ENCODE data around the gene HSPB1. TPM values are rescaled to one million over a fixed set of nuclear protein-coding genes. Genes with fewer than 3 reads are reported as not detected.

HSPB1 gene
- total and polyA plus RNA-seq, 2 experiments from 2014 or later: 186 to 1,525 TPM

GRCh38 chr7:76329479-76329878 lies 27.0 kb downstream of the HSPB1 start:
- H3K9me3 ChIP-seq (ENCODE audit: low read depth): no peaks in the 10 kb centered on the region
- H3K79me2 ChIP-seq: peaks cover 100% of the 10 kb centered on the region
- H4K20me1 ChIP-seq (ENCODE audit: insufficient read depth, poor library complexity, severe bottlenecking): peaks cover 65% of the 10 kb centered on the region
- WGBS (ENCODE audit: low lambda C conversion rate, missing lambda C conversion rate): 97% methylated on average over 28 of the region's 29 CpGs
- H3K9me2 ChIP-seq (replicated peaks; ENCODE audit: insufficient read depth): no peaks in the 10 kb centered on the region
- no peaks in the 10 kb centered on the region for H3K4me1 ChIP-seq (ENCODE audit: insufficient read depth)
- no peak overlapping the region for H3K4me2 ChIP-seq
- no peak for DNase-seq (ENCODE audit: low spot score)
- no peaks in the 10 kb centered on the region for H3K36me3 ChIP-seq (replicated peaks; ENCODE audit: insufficient read depth, low read depth)
- H3K4me3 ChIP-seq: no peak overlapping the region
- no peaks in the 10 kb centered on the region for H3K27me3 ChIP-seq
- no peak for TF ChIP-seq EZH2 (IDR thresholded peaks at IDR 0.05; ENCODE audit: borderline replicate concordance)
- TF ChIP-seq CTCF (IDR thresholded peaks at IDR 0.05; ENCODE audit: poor library complexity): no peak
- TF ChIP-seq EZH2phosphoT487 (IDR thresholded peaks at IDR 0.05; ENCODE audit: low read depth, severe bottlenecking, unreplicated experiment): no peak
- no peak overlapping the region for H3K27ac ChIP-seq
- no peak overlapping the region for H2AFZ ChIP-seq

GRCh38 chr7:76330261-76330660 lies 27.8 kb downstream of the HSPB1 start:
- H3K36me3 ChIP-seq (replicated peaks; ENCODE audit: insufficient read depth, low read depth): no peaks in the 10 kb centered on the region
- no peaks in the 10 kb centered on the region for H3K9me3 ChIP-seq (ENCODE audit: low read depth)
- H3K4me3 ChIP-seq: no peak overlapping the region
- DNase-seq (ENCODE audit: low spot score): no peak
- WGBS (ENCODE audit: low lambda C conversion rate, missing lambda C conversion rate): 73% methylated on average over 4 of the region's 4 CpGs
- no peak overlapping the region for H3K4me2 ChIP-seq
- no peaks in the 10 kb centered on the region for H3K27me3 ChIP-seq
- no peaks in the 10 kb centered on the region for H3K4me1 ChIP-seq (ENCODE audit: insufficient read depth)
- H2AFZ ChIP-seq: no peak overlapping the region
- no peak for TF ChIP-seq EZH2phosphoT487 (IDR thresholded peaks at IDR 0.05; ENCODE audit: low read depth, severe bottlenecking, unreplicated experiment)
- no peak for TF ChIP-seq EZH2 (IDR thresholded peaks at IDR 0.05; ENCODE audit: borderline replicate concordance)
- TF ChIP-seq CTCF (IDR thresholded peaks at IDR 0.05; ENCODE audit: poor library complexity): no peak
- H3K79me2 ChIP-seq: peaks cover 99% of the 10 kb centered on the region
- H3K27ac ChIP-seq: no peak overlapping the region
- peaks cover 68% of the 10 kb centered on the region for H4K20me1 ChIP-seq (ENCODE audit: insufficient read depth, poor library complexity, severe bottlenecking)
- H3K9me2 ChIP-seq (replicated peaks; ENCODE audit: insufficient read depth): no peaks in the 10 kb centered on the region

GRCh38 chr7:76330673-76331072 lies 28.2 kb downstream of the HSPB1 start:
- WGBS (ENCODE audit: low lambda C conversion rate, missing lambda C conversion rate): 72% methylated on average over 5 of the region's 5 CpGs
- peaks cover 99% of the 10 kb centered on the region for H3K79me2 ChIP-seq
- H2AFZ ChIP-seq: no peak overlapping the region
- peaks cover 71% of the 10 kb centered on the region for H4K20me1 ChIP-seq (ENCODE audit: insufficient read depth, poor library complexity, severe bottlenecking)
- H3K9me2 ChIP-seq (replicated peaks; ENCODE audit: insufficient read depth): no peaks in the 10 kb centered on the region
- no peak overlapping the region for H3K4me3 ChIP-seq
- no peaks in the 10 kb centered on the region for H3K27me3 ChIP-seq
- no peak for DNase-seq (ENCODE audit: low spot score)
- H3K9me3 ChIP-seq (ENCODE audit: low read depth): no peaks in the 10 kb centered on the region
- TF ChIP-seq CTCF (IDR thresholded peaks at IDR 0.05; ENCODE audit: poor library complexity): no peak
- TF ChIP-seq EZH2 (IDR thresholded peaks at IDR 0.05; ENCODE audit: borderline replicate concordance): no peak
- no peak for TF ChIP-seq EZH2phosphoT487 (IDR thresholded peaks at IDR 0.05; ENCODE audit: low read depth, severe bottlenecking, unreplicated experiment)
- H3K4me2 ChIP-seq: no peak overlapping the region
- no peak overlapping the region for H3K27ac ChIP-seq
- no peaks in the 10 kb centered on the region for H3K36me3 ChIP-seq (replicated peaks; ENCODE audit: insufficient read depth, low read depth)
- H3K4me1 ChIP-seq (ENCODE audit: insufficient read depth): no peaks in the 10 kb centered on the region

GRCh38 chr7:76332078-76332477 lies 29.6 kb downstream of the HSPB1 start:
- 66% methylated on average over 9 of the region's 9 CpGs for WGBS (ENCODE audit: low lambda C conversion rate, missing lambda C conversion rate)
- Histone ChIP-seq H3K79me2 (peaks cover 99% of the 10 kb centered on the region), H3K27me3 (no peaks in the 10 kb centered on the region), H3K4me3 (no peak overlapping the region), H4K20me1 (ENCODE audit: insufficient read depth, poor library complexity, severe bottlenecking) (peaks cover 84% of the 10 kb centered on the region), H3K36me3 (replicated peaks; ENCODE audit: insufficient read depth, low read depth) (no peaks in the 10 kb centered on the region), H2AFZ (no peak overlapping the region), H3K4me2 (no peak overlapping the region), H3K27ac (no peak overlapping the region), H3K9me3 (ENCODE audit: low read depth) (no peaks in the 10 kb centered on the region), H3K9me2 (replicated peaks; ENCODE audit: insufficient read depth) (no peaks in the 10 kb centered on the region), H3K4me1 (ENCODE audit: insufficient read depth) (no peaks in the 10 kb centered on the region)
- TF ChIP-seq EZH2phosphoT487 (IDR thresholded peaks at IDR 0.05; ENCODE audit: low read depth, severe bottlenecking, unreplicated experiment) (no peak), CTCF (IDR thresholded peaks at IDR 0.05; ENCODE audit: poor library complexity) (no peak), EZH2 (IDR thresholded peaks at IDR 0.05; ENCODE audit: borderline replicate concordance) (no peak)
- DNase-seq (ENCODE audit: low spot score): no peak

Data from hepatocyte (in vitro differentiated cells).